HG03103 (cell line): Measurements from ENCODE around the gene NCKAP5.

Experiments used
- ATAC-seq: cut with Tn5 transposase; IDR thresholded peaks from one replicate; pipeline ENCODE4 v1.9.1; 2021; ENCODE audit warnings: low read depth; ENCODE audit not compliant: unreplicated experiment

NCKAP5 gene

DNA sequence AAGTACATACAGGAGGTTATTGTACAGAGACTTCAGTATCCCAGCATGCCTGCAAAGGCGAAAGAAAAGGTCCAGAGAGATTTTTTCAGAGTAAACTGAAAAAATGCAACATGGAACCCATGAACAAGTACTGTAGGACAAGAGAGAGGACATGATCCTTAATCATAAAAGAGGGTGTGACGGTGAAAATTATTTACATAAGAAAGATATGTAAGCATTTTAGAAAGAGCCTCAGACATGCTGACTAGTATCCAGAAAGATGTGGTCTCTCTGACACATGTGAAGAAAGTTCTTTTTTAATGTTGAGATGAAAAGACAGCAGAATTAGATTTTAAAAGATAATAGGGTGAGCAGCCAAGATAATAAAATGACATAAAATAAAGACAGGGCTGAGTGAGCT, 262.0 kb downstream of the NCKAP5 start:
- ATAC-seq, result no peak

- ATAC-seq, result no peak
These were observed 263.9 kb downstream of the NCKAP5 start for GRCh38 chr2:133304344-133304743.

DNA sequence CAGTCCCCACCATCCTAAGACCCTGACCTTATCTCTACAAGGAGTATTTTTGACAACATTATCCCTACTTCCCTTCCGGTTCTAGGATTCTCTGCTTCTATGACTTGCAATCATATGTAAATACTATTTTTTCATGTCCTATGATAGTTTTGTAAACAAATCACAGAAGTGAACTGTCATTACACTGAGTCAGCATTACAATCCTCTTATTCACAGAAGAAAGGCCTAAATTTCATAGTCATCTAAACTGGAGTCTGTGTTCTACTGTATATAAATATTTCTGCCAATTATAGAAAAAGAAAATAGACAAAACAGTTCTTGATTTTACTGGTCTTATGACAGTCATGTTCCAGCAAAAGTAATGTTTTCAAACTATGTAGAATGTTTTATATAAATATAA, 265.1 kb downstream of the NCKAP5 start:
- no peak for ATAC-seq

DNA sequence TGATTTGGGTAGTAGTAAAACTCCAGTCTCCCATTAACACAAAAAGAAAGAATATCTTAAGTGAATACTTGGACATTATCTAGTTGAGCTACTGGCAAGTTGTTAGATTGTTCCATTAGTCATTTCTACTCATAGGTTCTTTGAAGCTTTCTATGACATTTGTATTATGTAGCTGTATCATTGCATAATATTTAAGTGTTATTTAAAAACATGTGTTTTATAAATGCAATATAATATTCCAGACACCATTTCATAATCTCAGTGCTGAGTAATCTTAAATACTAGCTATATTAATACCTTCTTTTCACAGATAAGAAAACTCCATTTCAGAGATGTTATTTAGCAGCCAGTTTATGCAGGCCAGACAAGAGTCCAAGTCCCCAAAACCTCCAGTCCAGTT, 271.9 kb downstream of the NCKAP5 start:
- no peak for ATAC-seq

GRCh38 chr2:133293544-133294353, 274.5 kb downstream of the NCKAP5 start:
- no peak for ATAC-seq

DNA sequence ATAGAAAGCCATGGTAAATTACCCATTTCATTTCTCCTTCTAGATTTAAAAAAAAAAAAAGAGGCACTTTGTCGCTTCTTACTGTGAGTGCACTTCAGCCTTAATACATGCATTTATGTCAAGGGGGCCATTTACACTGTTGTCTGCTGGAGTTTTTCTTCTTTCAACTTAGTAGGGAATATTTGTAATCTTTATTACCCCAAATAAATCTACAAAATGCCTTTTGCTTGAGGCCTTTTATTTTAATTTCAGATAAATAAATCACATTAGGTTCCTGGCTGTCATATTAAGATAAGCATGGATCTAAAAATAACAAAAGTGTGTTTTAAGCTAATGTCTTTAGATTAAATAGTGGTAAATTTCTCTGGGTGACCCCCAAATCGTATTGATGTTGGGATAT, 276.0 kb downstream of the NCKAP5 start:
- ATAC-seq, result no peak

DNA sequence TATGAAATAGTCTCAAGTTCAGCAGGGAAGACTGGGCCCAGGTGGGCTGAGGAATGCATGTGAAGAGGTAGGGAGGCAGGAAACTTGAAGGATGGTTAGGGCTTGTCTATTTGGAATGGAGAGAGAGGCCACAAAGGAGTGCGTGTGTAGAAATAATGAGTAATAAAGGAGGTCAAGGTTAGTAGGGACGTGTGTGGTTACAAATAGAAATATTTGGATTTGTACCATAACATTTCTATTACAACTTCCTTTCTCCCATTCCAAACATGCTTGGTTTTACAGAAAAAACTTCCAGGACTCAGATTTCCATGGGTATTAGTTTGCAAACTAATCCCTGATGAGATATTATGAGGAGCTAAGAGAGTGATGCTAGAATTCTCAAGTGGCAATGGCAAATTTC, 280.6 kb downstream of the NCKAP5 start:
- ATAC-seq, result no peak

- ATAC-seq, result no peak
These were observed 281.8 kb downstream of the NCKAP5 start for GRCh38 chr2:133286326-133286922.

DNA sequence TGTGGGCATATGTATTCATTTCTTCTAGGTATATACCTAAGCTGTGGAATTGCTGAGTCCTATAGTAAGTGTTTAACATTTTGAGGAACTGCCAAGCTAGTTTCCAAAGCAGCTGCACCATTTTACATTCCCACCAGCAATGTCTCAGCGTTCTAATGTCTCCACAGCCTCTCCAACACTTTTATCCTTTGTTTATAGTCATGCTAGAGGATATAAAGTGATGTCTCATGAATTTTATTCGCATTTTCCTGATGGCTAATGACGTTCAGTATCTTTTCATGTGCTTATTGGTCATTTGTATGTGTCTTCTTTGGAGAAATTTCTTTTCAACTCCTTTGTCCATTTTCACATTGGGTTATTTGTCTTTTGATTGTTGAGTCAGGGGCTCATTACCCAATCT, 295.2 kb downstream of the NCKAP5 start:
- no peak for ATAC-seq

- no peak for ATAC-seq
These were observed 297.2 kb downstream of the NCKAP5 start for GRCh38 chr2:133271105-133271504.

- no peak for ATAC-seq
These were observed 297.7 kb downstream of the NCKAP5 start for GRCh38 chr2:133270550-133270949.

- ATAC-seq, result no peak
These were observed 301.2 kb downstream of the NCKAP5 start for GRCh38 chr2:133266926-133267590.

- no peak for ATAC-seq
These were observed 302.0 kb downstream of the NCKAP5 start for GRCh38 chr2:133266041-133266925.

DNA sequence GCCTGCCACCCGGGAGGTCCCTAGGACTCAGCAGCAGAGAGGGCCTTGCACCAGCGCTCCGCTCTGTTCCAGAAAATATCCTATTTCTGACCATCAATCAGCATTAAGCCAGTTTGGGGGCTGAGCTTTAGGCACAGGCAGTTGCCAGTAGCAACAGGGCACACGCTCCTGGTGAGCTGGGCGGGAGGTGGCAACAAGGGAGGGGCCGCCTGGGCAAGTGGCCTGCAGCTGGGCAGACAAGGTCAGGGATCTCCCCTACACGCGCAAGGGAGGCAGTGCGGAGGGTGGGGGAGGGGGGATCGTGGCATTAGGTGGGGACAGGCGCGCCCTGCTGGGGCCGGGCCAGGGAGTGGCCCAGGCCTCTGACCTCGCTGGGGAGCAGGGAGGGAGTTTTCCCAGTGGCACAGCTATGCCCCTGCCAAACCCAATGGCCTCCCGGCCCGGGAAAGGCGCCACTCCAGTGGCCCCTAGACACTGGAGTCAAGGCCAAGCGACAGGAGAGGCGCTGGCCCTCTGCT, 302.8 kb downstream of the NCKAP5 start:
- ATAC-seq, result no peak

DNA sequence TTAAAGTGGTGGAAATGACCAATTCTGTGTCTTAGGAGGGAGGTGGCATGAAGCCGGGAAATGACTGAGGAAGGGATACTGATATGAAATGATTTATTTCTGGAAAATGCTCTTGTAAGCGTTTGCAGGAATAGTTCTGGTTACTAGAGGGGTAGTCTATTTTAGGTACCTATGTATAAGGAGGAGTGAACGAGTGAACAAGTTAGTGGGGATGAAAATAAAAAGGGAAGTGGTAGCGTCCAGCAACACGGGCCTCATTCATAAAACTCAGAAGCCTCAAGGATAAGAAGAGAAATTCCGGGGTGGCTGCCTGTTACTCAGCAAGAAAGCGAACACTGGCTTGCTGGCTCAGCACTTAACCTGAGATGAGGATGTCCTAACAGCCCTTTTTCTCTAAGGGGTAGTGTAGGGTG, 303.3 kb downstream of the NCKAP5 start:
- no peak for ATAC-seq

GRCh38 chr2:133262893-133263292, 305.4 kb downstream of the NCKAP5 start:
- no peak for ATAC-seq

DNA sequence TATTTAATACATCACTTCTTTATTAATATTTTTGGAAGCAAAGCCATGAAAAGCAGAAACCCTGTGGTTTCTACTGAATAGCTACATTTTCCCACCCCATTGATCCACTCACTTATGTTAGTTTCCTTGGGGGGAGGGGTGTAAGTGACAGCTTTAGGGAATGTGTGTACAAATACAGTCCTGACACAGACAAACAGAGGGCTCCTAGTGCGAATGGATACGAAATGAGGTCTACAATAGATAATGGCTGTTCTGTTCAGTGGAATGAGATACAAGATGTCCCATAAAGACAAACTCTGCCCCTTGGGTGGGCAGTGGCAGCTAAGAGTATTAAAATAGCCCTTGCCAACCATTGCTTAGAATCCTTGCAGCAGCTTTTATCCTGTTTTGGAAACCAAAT, 312.9 kb downstream of the NCKAP5 start:
- ATAC-seq, result no peak

DNA sequence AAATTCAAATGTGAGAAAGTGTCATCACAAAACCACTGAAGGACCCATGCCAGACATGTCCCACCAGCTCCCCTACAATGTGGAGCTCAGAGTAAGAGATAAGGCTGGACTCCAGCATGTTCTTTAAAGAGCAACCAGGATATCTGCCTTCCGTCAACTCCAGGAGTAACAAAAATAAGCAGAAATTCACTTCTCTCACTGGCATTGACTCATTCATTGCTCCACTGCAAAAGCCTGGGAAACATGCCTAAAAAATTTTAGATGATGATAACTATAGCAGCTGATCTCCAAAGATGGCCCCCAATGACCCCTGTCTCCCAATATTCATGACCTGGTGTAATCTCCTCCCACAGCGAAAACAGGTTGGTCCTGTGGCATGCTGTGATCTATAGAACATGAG, 314.5 kb downstream of the NCKAP5 start:
- no peak for ATAC-seq

- ATAC-seq, result no peak
These were observed 315.4 kb downstream of the NCKAP5 start for GRCh38 chr2:133252780-133253355.

DNA sequence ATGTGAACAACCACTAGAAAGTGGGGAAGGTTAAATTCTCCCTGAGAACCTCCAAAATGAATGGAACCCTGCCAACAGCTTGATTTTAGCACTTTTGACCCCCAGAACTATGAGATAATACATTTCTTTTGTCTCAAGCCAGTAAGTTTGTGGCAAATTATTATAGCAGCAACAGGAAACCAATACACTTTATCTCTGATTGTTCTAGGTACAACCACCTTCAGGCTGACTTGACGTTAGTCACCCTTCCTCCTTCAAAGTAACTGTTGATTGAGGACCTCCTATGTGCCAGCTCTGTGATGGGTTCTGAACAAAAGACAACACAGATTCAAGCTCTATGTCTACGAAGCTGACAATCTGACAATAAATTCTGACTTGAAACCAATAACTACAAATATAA, 318.9 kb downstream of the NCKAP5 start:
- ATAC-seq, result no peak
